K562 (cell line): Measurements from ENCODE around the gene HDAC5.

Source experiments
- CBX5 ChIP-seq: IDR thresholded peaks from 2 replicates; pipeline ENCODE4 v1.6.1; 2014; ENCODE audit warnings: low read depth, borderline replicate concordance
- CTBP1 ChIP-seq: fragments of 450-650 bp; IDR thresholded peaks from 2 replicates; pipeline ENCODE4 v1.6.1; 2016; ENCODE audit warnings: borderline replicate concordance
- FOXP1 ChIP-seq: sonication (generic); formaldehyde crosslinking; IDR thresholded peaks from 2 replicates; pipeline ENCODE4 v1.8.0; 2022; ENCODE audit warnings: mild to moderate bottlenecking, missing genetic modification reagents
- KDM2B ChIP-seq: fragments of 250-450 bp; sonication (Bioruptor Pico); IDR thresholded peaks from 2 replicates; pipeline ENCODE4 v1.8.0; 2021; ENCODE audit warnings: mild to moderate bottlenecking, moderate library complexity
- NEUROD1 ChIP-seq: fragments of 150-350 bp; IDR thresholded peaks from 2 replicates; pipeline ENCODE4 v1.6.1; 2014; ENCODE audit warnings: borderline replicate concordance, low read length, low read depth; ENCODE audit not compliant: partially characterized antibody
- SMARCE1 ChIP-seq: fragments of 450-650 bp; IDR thresholded peaks from 2 replicates; pipeline ENCODE4 v1.7.1; 2016; ENCODE audit warnings: mild to moderate bottlenecking

DNA sequence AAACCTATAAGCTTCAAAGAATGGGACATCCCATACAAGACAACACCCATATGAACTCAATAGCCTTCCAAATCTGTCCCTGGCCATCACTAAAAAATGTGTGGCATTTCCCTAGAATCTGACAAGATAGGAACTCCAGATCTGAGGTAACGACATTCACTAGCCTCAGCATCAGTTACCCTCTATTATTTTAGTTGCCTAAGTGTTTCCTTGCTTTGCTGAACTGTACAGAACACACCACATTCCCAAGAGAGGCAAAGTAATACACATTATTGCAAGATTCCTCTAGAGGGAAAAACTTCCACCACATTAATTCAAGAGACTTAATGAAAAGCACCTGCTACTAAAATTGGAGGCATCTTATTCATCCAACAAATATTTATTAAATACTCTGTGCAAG lies 62.0 kb downstream of the HDAC5 start:
- TF ChIP-seq FOXP1 (CRISPR knock-in tag): no peak
- TF ChIP-seq CTBP1: no peak
- TF ChIP-seq CBX5: no peak
- no peak for TF ChIP-seq KDM2B (CRISPR knock-in tag)
- no peak for TF ChIP-seq SMARCE1
- no peak for TF ChIP-seq NEUROD1
